SJSA1 (cell line): Measurements from ENCODE around the gene ADAT1. TPM values are rescaled to one million over a fixed set of nuclear protein-coding genes. Genes with fewer than 3 reads are reported as not detected.
"Not testable (repeated sequence)": the region's sequence is repeated elsewhere in the genome, so short reads cannot be mapped to it uniquely, and the experiment has no call there.

ENCODE experiments used
- DNase-seq, 2 experiments: peaks; one replicate each; pipeline ENCODE4 v3.0.0-alpha.2; 2015 to 2020; ENCODE audit warnings: low spot score in 2 of 2, low read depth in 1 of 2
- H3K27ac ChIP-seq: fragments of 250-450 bp; sonication (Bioruptor Pico); 2 replicates; pipeline ENCODE4 v1.5.1; 2020; ENCODE audit warnings: mild to moderate bottlenecking, moderate library complexity
- H3K27me3 ChIP-seq: fragments of 250-450 bp; sonication (Bioruptor Pico); replicated peaks from 2 replicates; pipeline ENCODE4 v1.5.1; 2020; ENCODE audit warnings: mild to moderate bottlenecking, moderate library complexity
- H3K36me3 ChIP-seq: fragments of 250-450 bp; sonication (Bioruptor Pico); 2 replicates; pipeline ENCODE4 v1.5.1; 2020; ENCODE audit warnings: mild to moderate bottlenecking
- H3K4me1 ChIP-seq: fragments of 250-450 bp; sonication (Bioruptor Pico); replicated peaks from 2 replicates; pipeline ENCODE4 v1.6.1; 2021; ENCODE audit warnings: mild to moderate bottlenecking
- H3K4me3 ChIP-seq: fragments of 250-450 bp; sonication (Bioruptor Pico); 2 replicates; pipeline ENCODE4 v1.5.1; 2020; ENCODE audit warnings: mild to moderate bottlenecking
- H3K9me3 ChIP-seq: fragments of 250-450 bp; sonication (Bioruptor Pico); replicated peaks from 2 replicates; pipeline ENCODE4 v1.5.1; 2020; ENCODE audit warnings: mild to moderate bottlenecking
- total RNA-seq: library from RNA; depleted of rRNA; stranded (reverse); fragments of >200 nt; shearing (Covaris generic); gene quantifications from 2 replicates; pipeline ENCODE4 v1.2.3, GENCODE V29; 2014

ADAT1 gene
- total RNA-seq, 1 experiment from 2014 or later: 62.0 TPM

GRCh38 chr16:75606507-75606906 is 16.6 kb downstream of the ADAT1 start:
- no peak for DNase-seq
- Histone ChIP-seq H3K27ac (no peak overlapping the region), H3K36me3 (peaks cover 86% of the 10 kb centered on the region), H3K4me3 (no peak overlapping the region), H3K27me3 (no peaks in the 10 kb centered on the region), H3K4me1 (no peaks in the 10 kb centered on the region), H3K9me3 (no peaks in the 10 kb centered on the region)

GRCh38 chr16:75603241-75603640 is 19.8 kb downstream of the ADAT1 start:
- Histone ChIP-seq H3K27ac (no peak overlapping the region), H3K4me3 (no peak overlapping the region), H3K4me1 (no peaks in the 10 kb centered on the region), H3K9me3 (no peaks in the 10 kb centered on the region), H3K27me3 (no peaks in the 10 kb centered on the region), H3K36me3 (peaks cover 82% of the 10 kb centered on the region)
- DNase-seq: no peak

GRCh38 chr16:75599452-75600277 is 23.4 kb downstream of the ADAT1 start:
- Histone ChIP-seq H3K4me3 (no peak overlapping the region), H3K36me3 (peaks cover 68% of the 10 kb centered on the region), H3K4me1 (peaks cover 3% of the 10 kb centered on the region; the same call in 1 of the 2 replicates), H3K27me3 (no peaks in the 10 kb centered on the region), H3K9me3 (no peaks in the 10 kb centered on the region), H3K27ac (no peak overlapping the region)
- no peak for DNase-seq

GRCh38 chr16:75593825-75594820 is 29.0 kb downstream of the ADAT1 start:
- peak in 1 of 2 experiments; percentile 4 for DNase-seq
- peaks cover 12% of the 10 kb centered on the region; the same call in 1 of the 2 replicates for H3K4me1 ChIP-seq
- peaks cover 24% of the 10 kb centered on the region for H3K36me3 ChIP-seq
- no peaks in the 10 kb centered on the region for H3K9me3 ChIP-seq
- H3K27me3 ChIP-seq: no peaks in the 10 kb centered on the region
- no peak overlapping the region for H3K4me3 ChIP-seq
- H3K27ac ChIP-seq: peak overlapping the region; percentile 48

GRCh38 chr16:75593308-75593707 is 29.8 kb downstream of the ADAT1 start:
- no peaks in the 10 kb centered on the region for H3K27me3 ChIP-seq
- peaks cover 23% of the 10 kb centered on the region for H3K36me3 ChIP-seq
- no peak overlapping the region for H3K4me3 ChIP-seq
- H3K4me1 ChIP-seq: peaks cover 12% of the 10 kb centered on the region; the same call in 1 of the 2 replicates
- no peak for DNase-seq
- no peaks in the 10 kb centered on the region for H3K9me3 ChIP-seq
- H3K27ac ChIP-seq: no peak overlapping the region

- Histone ChIP-seq H3K36me3 (peaks cover 11% of the 10 kb centered on the region), H3K4me1 (peaks cover 12% of the 10 kb centered on the region; the same call in 1 of the 2 replicates)
- not testable (repeated sequence) for H3K27ac ChIP-seq, H3K4me3 ChIP-seq, DNase-seq, H3K9me3 ChIP-seq, H3K27me3 ChIP-seq
Measured at GRCh38 chr16:75591927-75592326, 31.2 kb downstream of the ADAT1 start.

GRCh38 chr16:75590920-75591843 is 31.9 kb downstream of the ADAT1 start:
- H3K27ac ChIP-seq: no peak overlapping the region
- H3K36me3 ChIP-seq: peaks cover 8% of the 10 kb centered on the region
- no peaks in the 10 kb centered on the region for H3K9me3 ChIP-seq
- H3K4me3 ChIP-seq: no peak overlapping the region
- no peaks in the 10 kb centered on the region for H3K27me3 ChIP-seq
- peaks cover 12% of the 10 kb centered on the region; the same call in 1 of the 2 replicates for H3K4me1 ChIP-seq
- no peak for DNase-seq

GRCh38 chr16:75589306-75589705 is 33.8 kb downstream of the ADAT1 start:
- Histone ChIP-seq H3K4me1 (peaks cover 6% of the 10 kb centered on the region; the same call in 1 of the 2 replicates), H3K27me3 (no peaks in the 10 kb centered on the region), H3K36me3 (peaks cover 6% of the 10 kb centered on the region), H3K9me3 (no peaks in the 10 kb centered on the region), H3K27ac (no peak overlapping the region), H3K4me3 (no peak overlapping the region)
- DNase-seq: no peak

GRCh38 chr16:75588716-75589115 is 34.4 kb downstream of the ADAT1 start:
- H3K36me3 ChIP-seq: peaks cover under 1% of the 10 kb centered on the region
- no peaks in the 10 kb centered on the region; the same call in 1 of the 2 replicates for H3K4me1 ChIP-seq
- no peak overlapping the region for H3K27ac ChIP-seq
- no peak overlapping the region for H3K4me3 ChIP-seq
- no peak for DNase-seq
- H3K9me3 ChIP-seq: no peaks in the 10 kb centered on the region
- H3K27me3 ChIP-seq: no peaks in the 10 kb centered on the region

- H3K27ac ChIP-seq: no peak overlapping the region
- peaks cover 11% of the 10 kb centered on the region for H3K36me3 ChIP-seq
- H3K9me3 ChIP-seq: no peaks in the 10 kb centered on the region
- H3K4me1 ChIP-seq: no peaks in the 10 kb centered on the region
- no peaks in the 10 kb centered on the region for H3K27me3 ChIP-seq
- H3K4me3 ChIP-seq: no peak overlapping the region
- no peak for DNase-seq
Measured at GRCh38 chr16:75584108-75584507, 39.0 kb downstream of the ADAT1 start.

- Histone ChIP-seq H3K27ac (no peak overlapping the region), H3K4me1 (no peaks in the 10 kb centered on the region), H3K27me3 (no peaks in the 10 kb centered on the region), H3K9me3 (no peaks in the 10 kb centered on the region), H3K4me3 (no peak overlapping the region), H3K36me3 (peaks cover 49% of the 10 kb centered on the region)
- DNase-seq: no peak
Measured at GRCh38 chr16:75579281-75579834, 43.7 kb downstream of the ADAT1 start.

- Histone ChIP-seq H3K4me3 (no peak overlapping the region), H3K36me3 (peaks cover 56% of the 10 kb centered on the region), H3K4me1 (no peaks in the 10 kb centered on the region), H3K27ac (no peak overlapping the region), H3K9me3 (no peaks in the 10 kb centered on the region), H3K27me3 (no peaks in the 10 kb centered on the region)
- DNase-seq: no peak
Measured at GRCh38 chr16:75578725-75579124, 44.4 kb downstream of the ADAT1 start.

GRCh38 chr16:75578212-75578611 is 44.9 kb downstream of the ADAT1 start:
- no peak overlapping the region for H3K4me3 ChIP-seq
- DNase-seq: no peak
- H3K36me3 ChIP-seq: peaks cover 61% of the 10 kb centered on the region
- no peaks in the 10 kb centered on the region for H3K9me3 ChIP-seq
- H3K27me3 ChIP-seq: no peaks in the 10 kb centered on the region
- no peak overlapping the region for H3K27ac ChIP-seq
- no peaks in the 10 kb centered on the region for H3K4me1 ChIP-seq
